ENCODE data around the gene EIF1AD.

Gene EIF1AD, protein sequence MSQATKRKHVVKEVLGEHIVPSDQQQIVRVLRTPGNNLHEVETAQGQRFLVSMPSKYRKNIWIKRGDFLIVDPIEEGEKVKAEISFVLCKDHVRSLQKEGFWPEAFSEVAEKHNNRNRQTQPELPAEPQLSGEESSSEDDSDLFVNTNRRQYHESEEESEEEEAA

GRCh38 chr11:66001942-66002647 lies at the start of gene EIF1AD, which contains the start of gene BANF1:
Gene EIF1AD (minus strand): TSS chr11:66002157. CDS start chr11:66000389, 1,768 bp downstream.
Gene BANF1 (plus strand): TSS chr11:66002503. CDS start chr11:66003251, 748 bp downstream.
- Histone ChIP-seq H3K36me3 (peaks cover 38 to 65% (median 47%) of the 10 kb centered on the region in 3 donors), H3K27ac (peak within 1 kb of the TSS; percentile 87 to 93), H3K9me3 (no peaks in the 10 kb centered on the region), H3K27me3 (no peaks in the 10 kb centered on the region), H3K4me3 (peak within 1 kb of the TSS; percentile 83 to 84), H3K4me1 (peaks cover 0 to 33% (median 21%) of the 10 kb centered on the region in 4 donors)
- peak; percentile 92 to 96 for DNase-seq
- intact Hi-C loops (cut with DNase I; ENCODE audit: low total_unique reads), result loop anchor here (1.0 to 5.0 kb wide), 2 partner anchors 19 to 40 kb away; partner anchors contain the start of gene SART1
- TF ChIP-seq, protein P1, sequence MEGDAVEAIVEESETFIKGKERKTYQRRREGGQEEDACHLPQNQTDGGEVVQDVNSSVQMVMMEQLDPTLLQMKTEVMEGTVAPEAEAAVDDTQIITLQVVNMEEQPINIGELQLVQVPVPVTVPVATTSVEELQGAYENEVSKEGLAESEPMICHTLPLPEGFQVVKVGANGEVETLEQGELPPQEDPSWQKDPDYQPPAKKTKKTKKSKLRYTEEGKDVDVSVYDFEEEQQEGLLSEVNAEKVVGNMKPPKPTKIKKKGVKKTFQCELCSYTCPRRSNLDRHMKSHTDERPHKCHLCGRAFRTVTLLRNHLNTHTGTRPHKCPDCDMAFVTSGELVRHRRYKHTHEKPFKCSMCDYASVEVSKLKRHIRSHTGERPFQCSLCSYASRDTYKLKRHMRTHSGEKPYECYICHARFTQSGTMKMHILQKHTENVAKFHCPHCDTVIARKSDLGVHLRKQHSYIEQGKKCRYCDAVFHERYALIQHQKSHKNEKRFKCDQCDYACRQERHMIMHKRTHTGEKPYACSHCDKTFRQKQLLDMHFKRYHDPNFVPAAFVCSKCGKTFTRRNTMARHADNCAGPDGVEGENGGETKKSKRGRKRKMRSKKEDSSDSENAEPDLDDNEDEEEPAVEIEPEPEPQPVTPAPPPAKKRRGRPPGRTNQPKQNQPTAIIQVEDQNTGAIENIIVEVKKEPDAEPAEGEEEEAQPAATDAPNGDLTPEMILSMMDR (IDR thresholded peaks at IDR 0.05), result no peak

GRCh38 chr11:66051371-66051765 lies 49.4 kb upstream of the EIF1AD start:
- Histone ChIP-seq H3K9me3 (no peaks in the 10 kb centered on the region), H3K4me1 (peaks cover 0 to 46% (median 31%) of the 10 kb centered on the region in 4 donors), H3K27me3 (peaks cover 0 to 11% of the 10 kb centered on the region in 2 donors), H3K4me3 (peak overlapping the region; percentile 78 to 86), H3K27ac (peak overlapping the region; percentile 83 to 89), H3K36me3 (peaks cover 18 to 25% (median 22%) of the 10 kb centered on the region in 3 donors)
- intact Hi-C loops (cut with DNase I; ENCODE audit: low total_unique reads), result no loop called here
- DNase-seq, result no peak
- TF ChIP-seq, protein P1 (IDR thresholded peaks at IDR 0.05), result no peak

DNA sequence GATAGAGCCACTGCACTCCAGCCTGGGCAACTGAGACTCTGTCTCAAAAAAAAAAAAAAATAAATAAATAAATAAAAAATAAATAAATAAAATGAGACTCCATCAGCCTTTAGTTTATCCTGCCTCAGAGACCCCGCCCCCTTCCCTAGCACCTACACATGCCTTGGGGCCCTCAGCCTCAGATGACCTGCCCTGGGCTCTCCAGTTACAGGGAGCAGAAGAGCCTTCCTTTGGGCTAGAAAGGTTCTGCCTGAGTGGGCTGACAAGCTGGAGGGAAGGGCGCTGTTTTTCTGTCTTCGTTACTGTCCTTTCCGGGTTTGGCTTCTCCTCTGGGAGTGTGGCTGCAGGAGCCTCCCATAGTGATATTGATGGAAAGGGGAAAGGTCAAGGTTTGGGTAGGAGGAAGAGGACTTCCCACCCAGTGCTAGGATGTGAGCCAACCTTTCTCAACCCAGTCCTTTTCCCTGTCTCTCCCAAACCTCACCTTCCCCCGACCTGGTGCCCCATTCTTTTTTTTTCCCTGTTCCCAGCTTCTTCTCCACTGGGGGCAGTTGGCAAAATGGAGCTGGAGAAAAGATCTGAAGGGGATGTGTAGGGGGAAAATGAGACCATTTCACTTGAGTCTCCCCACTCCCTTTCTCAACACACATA lies 48.7 kb upstream of the EIF1AD start:
- peaks cover 0 to 46% (median 31%) of the 10 kb centered on the region in 4 donors for H3K4me1 ChIP-seq
- intact Hi-C loops (cut with DNase I; ENCODE audit: low total_unique reads), result no loop called here
- TF ChIP-seq, protein P1 (IDR thresholded peaks at IDR 0.05), result no peak
- no peak for DNase-seq
- H3K27ac ChIP-seq, result peak overlapping the region in 1 of 2 donors; percentile 89
- H3K27me3 ChIP-seq, result peaks cover 0 to 11% of the 10 kb centered on the region in 2 donors
- no peak overlapping the region for H3K4me3 ChIP-seq
- no peaks in the 10 kb centered on the region for H3K9me3 ChIP-seq
- peaks cover 13 to 18% (median 17%) of the 10 kb centered on the region in 3 donors for H3K36me3 ChIP-seq

DNA sequence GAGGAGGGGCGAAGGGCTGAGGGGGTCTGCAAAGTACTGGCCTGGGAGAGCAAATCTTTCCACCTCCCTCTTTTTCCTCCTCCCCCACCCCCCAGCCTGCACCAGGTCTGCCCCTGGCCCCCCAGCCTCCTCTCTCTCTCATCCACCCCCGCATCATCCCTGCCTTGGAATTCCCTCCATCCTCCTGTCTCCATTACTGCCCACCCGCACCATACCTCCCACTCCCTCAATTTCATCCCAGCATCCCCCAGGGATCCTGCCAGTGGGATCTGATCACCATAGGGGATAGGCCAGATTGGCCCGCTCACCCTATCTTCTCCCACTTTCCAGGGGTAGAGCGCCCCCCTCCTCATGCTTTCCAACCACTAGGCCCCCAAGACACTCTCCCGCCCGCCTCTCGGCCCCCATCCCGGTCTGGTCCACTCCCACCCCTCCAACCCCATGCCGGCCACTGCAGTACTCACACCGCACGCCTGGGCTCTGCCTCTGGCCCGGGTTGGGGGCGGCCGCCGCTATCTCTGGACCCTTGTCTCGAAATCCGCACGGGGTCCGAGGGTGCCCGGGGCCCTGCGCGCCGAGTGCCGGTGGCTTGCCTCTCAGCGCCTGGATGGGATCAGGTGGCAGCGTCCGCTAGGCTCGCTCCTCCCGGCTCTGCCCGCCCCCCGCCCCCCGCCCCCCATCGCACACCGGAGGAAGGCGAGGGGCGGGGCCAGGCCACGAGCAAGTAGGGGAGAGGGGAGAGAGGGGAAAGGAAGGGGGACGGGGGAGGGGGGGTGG lies 46.8 kb upstream of the EIF1AD start, which contains the start of gene GAL3ST3:
Gene GAL3ST3, minus strand, starts transcription at position 615 of the 777 bp plus-strand sequence. CDS start 3,746 bp downstream, outside the sequence.
- Histone ChIP-seq H3K27ac (no peak within 1 kb of the TSS), H3K9me3 (no peaks in the 10 kb centered on the region), H3K36me3 (no peaks in the 10 kb centered on the region), H3K27me3 (peaks cover 0 to 11% of the 10 kb centered on the region in 2 donors), H3K4me1 (peaks cover 0 to 43% (median 36%) of the 10 kb centered on the region in 4 donors), H3K4me3 (peak within 1 kb of the TSS in 1 of 2 donors; percentile 25)
- DNase-seq, result no peak
- TF ChIP-seq, protein P1 (IDR thresholded peaks at IDR 0.05), result no peak
- intact Hi-C loops (cut with DNase I; ENCODE audit: low total_unique reads), result no loop called here

Data from tibial artery (tissue), 4 donors.